ENCODE data around the gene CD2AP. TPM values are rescaled to one million over a fixed set of nuclear protein-coding genes. Genes with fewer than 3 reads are reported as not detected.

Gene CD2AP
- total RNA-seq, 1 donor from 2014 or later, result 26.3 TPM

- Mint-ChIP-seq H3K9me3 (no peaks in the 10 kb centered on the region), H3K36me3 (ENCODE audit: low read depth) (no peaks in the 10 kb centered on the region), H3K4me1 (no peaks in the 10 kb centered on the region), H3K27me3 (peaks cover 3% of the 10 kb centered on the region), H3K27ac (no peak overlapping the region), H3K4me3 (no peak overlapping the region)
- DNase-seq, result no peak
- intact Hi-C loops (cut with micrococcal nuclease), result no loop called here
These were observed 24.7 kb upstream of the CD2AP start for GRCh38 chr6:47452899-47453298.

- intact Hi-C loops (cut with micrococcal nuclease), result no loop called here
- DNase-seq, result no peak
- H3K4me3 Mint-ChIP-seq, result no peak overlapping the region
- no peaks in the 10 kb centered on the region for H3K4me1 Mint-ChIP-seq
- no peak overlapping the region for H3K27ac Mint-ChIP-seq
- H3K9me3 Mint-ChIP-seq, result no peaks in the 10 kb centered on the region
- H3K27me3 Mint-ChIP-seq, result peaks cover 3% of the 10 kb centered on the region
- H3K36me3 Mint-ChIP-seq (ENCODE audit: low read depth), result no peaks in the 10 kb centered on the region
These were observed 24.1 kb upstream of the CD2AP start for GRCh38 chr6:47453372-47453936.

GRCh38 chr6:47454713-47455396 is 22.7 kb upstream of the CD2AP start:
- H3K4me1 Mint-ChIP-seq, result no peaks in the 10 kb centered on the region
- no peak for DNase-seq
- H3K36me3 Mint-ChIP-seq (ENCODE audit: low read depth), result no peaks in the 10 kb centered on the region
- H3K4me3 Mint-ChIP-seq, result no peak overlapping the region
- H3K27me3 Mint-ChIP-seq, result peaks cover 3% of the 10 kb centered on the region
- intact Hi-C loops (cut with micrococcal nuclease), result no loop called here
- H3K9me3 Mint-ChIP-seq, result no peaks in the 10 kb centered on the region
- H3K27ac Mint-ChIP-seq, result no peak overlapping the region

GRCh38 chr6:47455533-47456209 is 21.9 kb upstream of the CD2AP start:
- Mint-ChIP-seq H3K9me3 (no peaks in the 10 kb centered on the region), H3K4me3 (no peak overlapping the region), H3K36me3 (ENCODE audit: low read depth) (no peaks in the 10 kb centered on the region), H3K27me3 (peaks cover 3% of the 10 kb centered on the region), H3K27ac (no peak overlapping the region), H3K4me1 (no peaks in the 10 kb centered on the region)
- DNase-seq, result no peak
- intact Hi-C loops (cut with micrococcal nuclease), result no loop called here

- H3K4me3 Mint-ChIP-seq, result no peak overlapping the region
- no peak overlapping the region for H3K27ac Mint-ChIP-seq
- H3K9me3 Mint-ChIP-seq, result no peaks in the 10 kb centered on the region
- intact Hi-C loops (cut with micrococcal nuclease), result no loop called here
- no peaks in the 10 kb centered on the region for H3K4me1 Mint-ChIP-seq
- DNase-seq, result no peak
- peaks cover 3% of the 10 kb centered on the region for H3K27me3 Mint-ChIP-seq
- H3K36me3 Mint-ChIP-seq (ENCODE audit: low read depth), result no peaks in the 10 kb centered on the region
These were observed 21.0 kb upstream of the CD2AP start for GRCh38 chr6:47456536-47456975.

- intact Hi-C loops (cut with micrococcal nuclease), result no loop called here
- H3K36me3 Mint-ChIP-seq (ENCODE audit: low read depth), result no peaks in the 10 kb centered on the region
- H3K4me1 Mint-ChIP-seq, result no peaks in the 10 kb centered on the region
- H3K27me3 Mint-ChIP-seq, result peaks cover 3% of the 10 kb centered on the region
- H3K9me3 Mint-ChIP-seq, result no peaks in the 10 kb centered on the region
- no peak for DNase-seq
- H3K27ac Mint-ChIP-seq, result no peak overlapping the region
- H3K4me3 Mint-ChIP-seq, result no peak overlapping the region
These were observed 20.2 kb upstream of the CD2AP start for GRCh38 chr6:47457370-47457769.

GRCh38 chr6:47464052-47464451 is 13.5 kb upstream of the CD2AP start:
- no peak for DNase-seq
- Mint-ChIP-seq H3K27me3 (peaks cover 20% of the 10 kb centered on the region), H3K9me3 (peaks cover 3% of the 10 kb centered on the region), H3K36me3 (ENCODE audit: low read depth) (no peaks in the 10 kb centered on the region), H3K27ac (no peak overlapping the region), H3K4me3 (no peak overlapping the region), H3K4me1 (no peaks in the 10 kb centered on the region)
- intact Hi-C loops (cut with micrococcal nuclease), result no loop called here

- Mint-ChIP-seq H3K4me3 (no peak overlapping the region), H3K36me3 (ENCODE audit: low read depth) (no peaks in the 10 kb centered on the region), H3K27ac (no peak overlapping the region), H3K27me3 (peaks cover 28% of the 10 kb centered on the region), H3K4me1 (no peaks in the 10 kb centered on the region), H3K9me3 (peaks cover 3% of the 10 kb centered on the region)
- intact Hi-C loops (cut with micrococcal nuclease), result no loop called here
- no peak for DNase-seq
These were observed 12.5 kb upstream of the CD2AP start for GRCh38 chr6:47465117-47465516.

GRCh38 chr6:47471911-47472310 is 5.7 kb upstream of the CD2AP start:
- intact Hi-C loops (cut with micrococcal nuclease), result loop anchor here (10.0 kb wide), 1 partner anchor 133 kb away; no protein-coding TSS in a partner anchor
- DNase-seq, result no peak
- peaks cover 3% of the 10 kb centered on the region for H3K4me1 Mint-ChIP-seq

GRCh38 chr6:47473791-47474346 is 3.7 kb upstream of the CD2AP start:
- intact Hi-C loops (cut with micrococcal nuclease), result loop anchor here (10.0 kb wide), 1 partner anchor 131 kb away; no protein-coding TSS in a partner anchor
- Mint-ChIP-seq H3K36me3 (ENCODE audit: low read depth) (no peaks in the 10 kb centered on the region), H3K4me1 (peaks cover 8% of the 10 kb centered on the region), H3K9me3 (peaks cover 1% of the 10 kb centered on the region), H3K27ac (no peak overlapping the region), H3K4me3 (no peak overlapping the region), H3K27me3 (peaks cover 25% of the 10 kb centered on the region)
- DNase-seq, result no peak

More at GRCh38 chr6:47471911-47472310, 5.7 kb upstream of the CD2AP start:
- Mint-ChIP-seq H3K27ac (no peak overlapping the region), H3K9me3 (peaks cover 3% of the 10 kb centered on the region), H3K27me3 (peaks cover 35% of the 10 kb centered on the region), H3K4me3 (no peak overlapping the region), H3K36me3 (ENCODE audit: low read depth) (no peaks in the 10 kb centered on the region)

- Mint-ChIP-seq H3K36me3 (ENCODE audit: low read depth) (no peaks in the 10 kb centered on the region), H3K4me3 (no peak overlapping the region), H3K4me1 (peaks cover 17% of the 10 kb centered on the region), H3K27me3 (peaks cover 15% of the 10 kb centered on the region), H3K9me3 (no peaks in the 10 kb centered on the region), H3K27ac (no peak overlapping the region)
- DNase-seq, result no peak
- intact Hi-C loops (cut with micrococcal nuclease), result loop anchor here (10.0 kb wide), 1 partner anchor 129 kb away; no protein-coding TSS in a partner anchor
These were observed 2.2 kb upstream of the CD2AP start for GRCh38 chr6:47475319-47475816.

- Mint-ChIP-seq H3K9me3 (no peaks in the 10 kb centered on the region), H3K27ac (peak overlapping the region; percentile 76), H3K4me3 (peak overlapping the region; percentile 95), H3K27me3 (peaks cover 4% of the 10 kb centered on the region), H3K36me3 (ENCODE audit: low read depth) (no peaks in the 10 kb centered on the region), H3K4me1 (peaks cover 23% of the 10 kb centered on the region)
- DNase-seq, result peak; percentile 56
- intact Hi-C loops (cut with micrococcal nuclease), result loop anchor here (1.0 to 10.0 kb wide), 2 partner anchors 31 to 128 kb away; no protein-coding TSS in a partner anchor
These were observed 650 bp upstream of the CD2AP start for GRCh38 chr6:47476781-47477496.

Data from activated CD4-positive, alpha-beta T cell treated with anti-CD3 and anti-CD28 coated beads, Interleukin-2, amount 10 ng/mL, durations not matched to agents 24 days and 14 days (primary cell).